HepG2 (cell line): ENCODE measurements around the gene TRAF4. TPM values are rescaled to one million over a fixed set of nuclear protein-coding genes. Genes with fewer than 3 reads are reported as not detected.
A peak's percentile ranks its signal among the peaks of the same experiment; 100 is the strongest.

Experiments
- ISL2 ChIP-seq: sonication (generic); formaldehyde crosslinking; IDR thresholded peaks from 2 replicates; pipeline ENCODE4 v1.5.0; 2020; ENCODE audit warnings: missing genetic modification reagents
- KAT7 ChIP-seq: IDR thresholded peaks from 2 replicates; pipeline ENCODE4 v1.6.1; 2018; ENCODE audit warnings: borderline replicate concordance, missing compliant biosample characterization
- KDM1A ChIP-seq: IDR thresholded peaks from 2 replicates; pipeline ENCODE4 v1.6.1; 2016; ENCODE audit warnings: missing compliant biosample characterization
- KDM5A ChIP-seq: fragments of 200-600 bp; sonication (generic); IDR thresholded peaks from 2 replicates; pipeline ENCODE4 v1.7.0; 2018; ENCODE audit warnings: antibody characterized with exemption, mild to moderate bottlenecking, low read length, borderline replicate concordance
- MATR3 ChIP-seq: sonication (generic); formaldehyde crosslinking; IDR thresholded peaks from 2 replicates; pipeline ENCODE4 v1.4.0; 2020; ENCODE audit warnings: missing genetic modification reagents
- NR1H2 ChIP-seq: sonication (generic); formaldehyde crosslinking; IDR thresholded peaks from 2 replicates; pipeline ENCODE4 v1.8.1; 2022; ENCODE audit warnings: low read depth, missing genetic modification reagents, borderline replicate concordance
- SIX4 ChIP-seq: sonication (generic); formaldehyde crosslinking; IDR thresholded peaks from 2 replicates; pipeline ENCODE4 v1.4.0; 2020; ENCODE audit warnings: missing genetic modification reagents
- SRF ChIP-seq: IDR thresholded peaks from 2 replicates; pipeline ENCODE4 v1.6.1; 2011; ENCODE audit warnings: mild to moderate bottlenecking, low read depth, low read length, moderate library complexity
- TEAD3 ChIP-seq: optimal IDR thresholded peaks from 2 replicates; pipeline ENCODE3; 2016; ENCODE audit warnings: borderline replicate concordance
- TMF1 ChIP-seq: sonication (generic); formaldehyde crosslinking; IDR thresholded peaks from 2 replicates; pipeline ENCODE4 v1.8.1; 2022; ENCODE audit warnings: low read depth, missing genetic modification reagents
- ZBTB21 ChIP-seq: sonication (generic); formaldehyde crosslinking; IDR thresholded peaks from 2 replicates; pipeline ENCODE4 v1.4.0; 2020; ENCODE audit warnings: missing genetic modification reagents
- ZBTB42 ChIP-seq: sonication (generic); formaldehyde crosslinking; IDR thresholded peaks from 2 replicates; pipeline ENCODE4 v1.5.0; 2020; ENCODE audit warnings: mild to moderate bottlenecking, missing genetic modification reagents
- ZMYM3 ChIP-seq: sonication (generic); formaldehyde crosslinking; IDR thresholded peaks from 2 replicates; pipeline ENCODE4 v1.5.1; 2020; ENCODE audit warnings: mild to moderate bottlenecking, missing genetic modification reagents
- ZNF282 ChIP-seq: fragments of 450-650 bp; IDR thresholded peaks from 2 replicates; pipeline ENCODE4 v1.6.1; 2018; ENCODE audit not compliant: partially characterized antibody
- ZNF292 ChIP-seq: sonication (generic); formaldehyde crosslinking; IDR thresholded peaks from 2 replicates; pipeline ENCODE4 v1.8.1; 2022; ENCODE audit warnings: mild to moderate bottlenecking, low read depth, missing genetic modification reagents, borderline replicate concordance
- ZNF30 ChIP-seq: sonication (generic); formaldehyde crosslinking; IDR thresholded peaks from 2 replicates; pipeline ENCODE4 v1.5.0; 2020; ENCODE audit warnings: mild to moderate bottlenecking, missing genetic modification reagents
- ZNF451 ChIP-seq: sonication (generic); formaldehyde crosslinking; IDR thresholded peaks from 2 replicates; pipeline ENCODE4 v1.5.0; 2020; ENCODE audit warnings: mild to moderate bottlenecking, missing genetic modification reagents
- ZNF563 ChIP-seq: sonication (generic); formaldehyde crosslinking; IDR thresholded peaks from 2 replicates; pipeline ENCODE4 v1.8.0; 2022; ENCODE audit warnings: mild to moderate bottlenecking, moderate library complexity, missing genetic modification reagents
- polyA plus RNA-seq, 8 experiments: library from polyadenylated mRNA; depleted of rRNA in 3 of 8; stranded (reverse) in 7 of 8; unstranded in 1 of 8; fragments of >200 nt; fragmentation: Illumina TruSeq in 4 of 8; extraction: Trizol in 4 of 8; gene quantifications; 2 replicates each; pipeline versions ENCODE4 v1.2.1 to v1.2.3, GENCODE V29; 2011 to 2016; ENCODE audit warnings: low read depth in 4 of 8, missing spikeins in 1 of 8, mixed read lengths in 1 of 8; ENCODE audit not compliant: insufficient read depth in 1 of 8
- total RNA-seq, 5 experiments: library from RNA; depleted of rRNA; stranded (reverse); fragments of >200 nt; fragmentation: Illumina TruSeq; extraction: Trizol; gene quantifications; 2 replicates each; pipeline ENCODE4 v1.2.3, GENCODE V29; 2016; ENCODE audit warnings: low read depth in 1 of 5
- TF ChIP-seq, protein P1 (sequence below): sonication (generic); formaldehyde crosslinking; conservative IDR thresholded peaks from 2 replicates; pipeline ENCODE4 v1.8.0; 2022; ENCODE audit warnings: mild to moderate bottlenecking, moderate library complexity, missing genetic modification reagents
- TF ChIP-seq, protein P2 (sequence below): sonication (generic); formaldehyde crosslinking; IDR thresholded peaks from 2 replicates; pipeline ENCODE4 v1.4.0; 2020; ENCODE audit warnings: missing genetic modification reagents
- TF ChIP-seq, protein P3 (sequence below): sonication (generic); formaldehyde crosslinking; IDR thresholded peaks from 2 replicates; pipeline ENCODE4 v1.8.1; 2023; ENCODE audit warnings: mild to moderate bottlenecking, missing genetic modification reagents, borderline replicate concordance
- TF ChIP-seq, protein P4 (sequence below): sonication (generic); formaldehyde crosslinking; IDR thresholded peaks from 2 replicates; pipeline ENCODE4 v1.8.0; 2022; ENCODE audit warnings: mild to moderate bottlenecking, missing genetic modification reagents, moderate library complexity
- TF ChIP-seq, protein P5 (sequence below): sonication (generic); formaldehyde crosslinking; IDR thresholded peaks from 2 replicates; pipeline ENCODE4 v1.5.0; 2020; ENCODE audit warnings: mild to moderate bottlenecking, missing genetic modification reagents
- TF ChIP-seq, protein P6 (sequence below): sonication (generic); formaldehyde crosslinking; IDR thresholded peaks from 2 replicates; pipeline ENCODE4 v1.4.0; 2020; ENCODE audit warnings: missing genetic modification reagents, low read depth, mild to moderate bottlenecking, borderline replicate concordance

TRAF4 gene
- total and polyA plus RNA-seq, 2 of the 13 experiments (the other 11 are each of a cell fraction or from before 2014, with no cell fraction given), result 86.0 to 89.9 TPM

DNA sequence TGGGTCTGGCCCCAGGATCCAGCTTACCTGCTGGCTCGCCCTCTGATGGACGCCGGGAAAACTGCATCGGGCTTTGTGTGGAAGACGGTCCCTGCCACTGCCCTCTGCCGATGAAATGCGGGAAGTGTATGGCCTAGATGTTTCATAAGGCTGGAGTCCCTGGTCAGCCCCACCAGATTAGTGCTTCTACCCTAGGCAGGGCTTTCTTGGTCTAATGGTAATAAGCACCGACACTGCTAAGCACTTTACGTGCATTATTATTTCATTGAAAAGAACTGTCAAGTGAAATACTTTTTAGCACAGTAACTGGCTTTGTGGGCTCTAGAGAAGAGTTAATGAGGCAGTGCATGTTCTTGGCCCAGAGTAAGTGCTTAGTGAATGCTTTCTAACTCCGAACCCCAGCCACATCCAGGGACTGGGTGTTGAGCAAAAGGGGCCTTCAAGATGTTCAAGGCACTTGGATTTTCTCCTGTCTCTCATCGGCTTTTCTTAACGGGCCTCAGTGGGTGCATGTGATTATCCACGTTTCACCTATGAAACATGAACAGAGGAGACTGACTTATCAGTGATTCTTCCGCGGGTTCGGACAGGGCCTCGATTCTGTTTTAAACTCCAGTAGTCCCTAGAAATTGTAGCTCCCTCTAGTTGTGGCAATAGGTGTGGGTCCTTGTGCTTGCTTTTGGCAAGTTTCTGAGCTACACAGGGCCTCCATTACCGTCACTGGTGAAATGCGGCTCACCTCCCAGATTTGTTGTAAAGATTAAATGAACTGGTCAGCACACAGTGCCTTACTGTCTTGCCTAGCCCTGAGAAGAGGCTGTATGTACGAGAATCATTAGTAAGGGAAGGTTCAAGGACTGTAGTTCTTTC is 6.6 kb downstream of the TRAF4 start (continued):
- TF ChIP-seq, protein P1, sequence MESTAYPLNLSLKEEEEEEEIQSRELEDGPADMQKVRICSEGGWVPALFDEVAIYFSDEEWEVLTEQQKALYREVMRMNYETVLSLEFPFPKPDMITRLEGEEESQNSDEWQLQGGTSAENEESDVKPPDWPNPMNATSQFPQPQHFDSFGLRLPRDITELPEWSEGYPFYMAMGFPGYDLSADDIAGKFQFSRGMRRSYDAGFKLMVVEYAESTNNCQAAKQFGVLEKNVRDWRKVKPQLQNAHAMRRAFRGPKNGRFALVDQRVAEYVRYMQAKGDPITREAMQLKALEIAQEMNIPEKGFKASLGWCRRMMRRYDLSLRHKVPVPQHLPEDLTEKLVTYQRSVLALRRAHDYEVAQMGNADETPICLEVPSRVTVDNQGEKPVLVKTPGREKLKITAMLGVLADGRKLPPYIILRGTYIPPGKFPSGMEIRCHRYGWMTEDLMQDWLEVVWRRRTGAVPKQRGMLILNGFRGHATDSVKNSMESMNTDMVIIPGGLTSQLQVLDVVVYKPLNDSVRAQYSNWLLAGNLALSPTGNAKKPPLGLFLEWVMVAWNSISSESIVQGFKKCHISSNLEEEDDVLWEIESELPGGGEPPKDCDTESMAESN (CRISPR knock-in tag), result peak; percentile 66
- TF ChIP-seq, protein P2, sequence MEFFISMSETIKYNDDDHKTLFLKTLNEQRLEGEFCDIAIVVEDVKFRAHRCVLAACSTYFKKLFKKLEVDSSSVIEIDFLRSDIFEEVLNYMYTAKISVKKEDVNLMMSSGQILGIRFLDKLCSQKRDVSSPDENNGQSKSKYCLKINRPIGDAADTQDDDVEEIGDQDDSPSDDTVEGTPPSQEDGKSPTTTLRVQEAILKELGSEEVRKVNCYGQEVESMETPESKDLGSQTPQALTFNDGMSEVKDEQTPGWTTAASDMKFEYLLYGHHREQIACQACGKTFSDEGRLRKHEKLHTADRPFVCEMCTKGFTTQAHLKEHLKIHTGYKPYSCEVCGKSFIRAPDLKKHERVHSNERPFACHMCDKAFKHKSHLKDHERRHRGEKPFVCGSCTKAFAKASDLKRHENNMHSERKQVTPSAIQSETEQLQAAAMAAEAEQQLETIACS (CRISPR knock-in tag), result no peak; the same call in 1 of the 2 replicates
- TF ChIP-seq ZNF30 (CRISPR knock-in tag) (no peak), TEAD3 (CRISPR knock-in tag) (peak; percentile 53), TMF1 (CRISPR knock-in tag) (peak; percentile 37; the same call in 1 of the 2 replicates), SRF (no peak), ZNF451 (no peak), KAT7 (CRISPR knock-in tag) (no peak), MATR3 (CRISPR knock-in tag) (no peak), ZNF282 (no peak), SIX4 (CRISPR knock-in tag) (no peak), ISL2 (CRISPR knock-in tag) (no peak), KDM5A (no peak), ZNF563 (CRISPR knock-in tag) (no peak), ZBTB21 (CRISPR knock-in tag) (no peak), ZBTB42 (no peak), ZNF292 (CRISPR knock-in tag) (no peak), KDM1A (CRISPR knock-in tag) (no peak), NR1H2 (CRISPR knock-in tag) (no peak), ZMYM3 (CRISPR knock-in tag) (no peak)
- TF ChIP-seq, protein P3, sequence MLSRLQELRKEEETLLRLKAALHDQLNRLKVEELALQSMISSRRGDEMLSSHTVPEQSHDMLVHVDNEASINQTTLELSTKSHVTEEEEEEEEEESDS, result no peak
- TF ChIP-seq, protein P4, sequence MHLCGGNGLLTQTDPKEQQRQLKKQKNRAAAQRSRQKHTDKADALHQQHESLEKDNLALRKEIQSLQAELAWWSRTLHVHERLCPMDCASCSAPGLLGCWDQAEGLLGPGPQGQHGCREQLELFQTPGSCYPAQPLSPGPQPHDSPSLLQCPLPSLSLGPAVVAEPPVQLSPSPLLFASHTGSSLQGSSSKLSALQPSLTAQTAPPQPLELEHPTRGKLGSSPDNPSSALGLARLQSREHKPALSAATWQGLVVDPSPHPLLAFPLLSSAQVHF (CRISPR knock-in tag), result no peak
- TF ChIP-seq, protein P5, sequence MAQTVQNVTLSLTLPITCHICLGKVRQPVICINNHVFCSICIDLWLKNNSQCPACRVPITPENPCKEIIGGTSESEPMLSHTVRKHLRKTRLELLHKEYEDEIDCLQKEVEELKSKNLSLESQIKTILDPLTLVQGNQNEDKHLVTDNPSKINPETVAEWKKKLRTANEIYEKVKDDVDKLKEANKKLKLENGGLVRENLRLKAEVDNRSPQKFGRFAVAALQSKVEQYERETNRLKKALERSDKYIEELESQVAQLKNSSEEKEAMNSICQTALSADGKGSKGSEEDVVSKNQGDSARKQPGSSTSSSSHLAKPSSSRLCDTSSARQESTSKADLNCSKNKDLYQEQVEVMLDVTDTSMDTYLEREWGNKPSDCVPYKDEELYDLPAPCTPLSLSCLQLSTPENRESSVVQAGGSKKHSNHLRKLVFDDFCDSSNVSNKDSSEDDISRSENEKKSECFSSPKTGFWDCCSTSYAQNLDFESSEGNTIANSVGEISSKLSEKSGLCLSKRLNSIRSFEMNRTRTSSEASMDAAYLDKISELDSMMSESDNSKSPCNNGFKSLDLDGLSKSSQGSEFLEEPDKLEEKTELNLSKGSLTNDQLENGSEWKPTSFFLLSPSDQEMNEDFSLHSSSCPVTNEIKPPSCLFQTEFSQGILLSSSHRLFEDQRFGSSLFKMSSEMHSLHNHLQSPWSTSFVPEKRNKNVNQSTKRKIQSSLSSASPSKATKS (CRISPR knock-in tag), result no peak
- TF ChIP-seq, protein P6, sequence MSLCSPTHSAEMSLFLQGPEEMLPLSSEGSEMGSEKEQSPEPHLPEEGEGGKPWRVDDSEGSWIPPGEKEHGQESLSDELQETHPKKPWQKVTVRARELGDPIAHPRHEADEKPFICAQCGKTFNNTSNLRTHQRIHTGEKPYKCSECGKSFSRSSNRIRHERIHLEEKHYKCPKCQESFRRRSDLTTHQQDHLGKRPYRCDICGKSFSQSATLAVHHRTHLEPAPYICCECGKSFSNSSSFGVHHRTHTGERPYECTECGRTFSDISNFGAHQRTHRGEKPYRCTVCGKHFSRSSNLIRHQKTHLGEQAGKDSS (CRISPR knock-in tag), result 0 out of 2 replicates have a peak, but pooled peaks have one; percentile 44
